NCI-H2107 treated with DMSO at 0.1 percent for 48 hours (cell line): ENCODE measurements around the gene SLC16A10.
"Not testable (repeated sequence)": the region's sequence is repeated elsewhere in the genome, so short reads cannot be mapped to it uniquely, and the experiment has no call there.

ENCODE experiments used
- DNase-seq: peaks from one replicate; lab custom pipeline; 2025; ENCODE audit not compliant: unreplicated experiment; lab: John Stamatoyannopoulos, UW

The SLC16A10 gene

DNA sequence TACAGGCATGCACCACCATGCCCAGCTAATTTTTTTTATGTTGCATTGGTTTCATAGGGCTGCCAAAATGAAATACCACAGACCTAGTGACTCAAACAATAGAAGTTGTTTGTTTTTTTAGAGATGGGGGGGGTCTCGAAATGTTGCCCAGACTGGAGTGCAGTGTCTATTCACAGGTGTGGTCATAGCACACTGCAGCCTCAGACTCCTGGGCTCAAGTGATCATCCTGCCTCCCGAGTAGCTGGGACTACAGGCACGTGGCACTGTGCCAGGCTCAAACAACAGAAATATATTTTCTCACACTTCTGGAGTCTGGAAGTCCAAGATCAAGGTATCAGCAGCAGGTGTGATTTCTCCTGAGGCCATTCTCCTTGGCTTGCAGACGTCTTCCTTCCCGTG lies 6.6 kb upstream of the SLC16A10 start:
- no peak for DNase-seq

DNA sequence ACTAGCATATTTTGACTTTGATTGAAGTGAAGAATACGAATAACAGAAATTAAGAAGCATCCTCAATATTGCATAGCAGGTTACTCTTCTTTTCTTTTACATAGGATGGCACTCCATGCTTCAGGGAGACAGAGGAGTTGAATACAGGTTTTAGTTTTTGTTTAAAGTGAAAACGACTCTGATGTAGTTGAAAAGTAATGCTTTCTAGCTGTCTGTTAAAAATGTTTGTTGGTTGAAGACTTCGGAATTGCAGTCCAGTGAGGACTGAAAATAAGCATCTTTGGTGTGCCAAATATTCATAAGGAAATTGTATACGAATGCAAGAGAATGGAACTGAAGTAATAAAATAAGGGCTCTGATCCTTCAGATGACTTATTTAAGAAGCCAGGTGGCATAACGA lies 618 bp upstream of the SLC16A10 start:
- no peak for DNase-seq

- peak; percentile 16 for DNase-seq
Measured at GRCh38 chr6:111087871-111088667, 766 bp downstream of the SLC16A10 start.

GRCh38 chr6:111088668-111089003 lies 1.3 kb downstream of the SLC16A10 start:
- DNase-seq: no peak

- DNase-seq: no peak
Measured at GRCh38 chr6:111090766-111091165, 3.5 kb downstream of the SLC16A10 start.

- no peak for DNase-seq
Measured at GRCh38 chr6:111091987-111092386, 4.7 kb downstream of the SLC16A10 start.

GRCh38 chr6:111095488-111095887 lies 8.2 kb downstream of the SLC16A10 start:
- DNase-seq: not testable (repeated sequence)

DNA sequence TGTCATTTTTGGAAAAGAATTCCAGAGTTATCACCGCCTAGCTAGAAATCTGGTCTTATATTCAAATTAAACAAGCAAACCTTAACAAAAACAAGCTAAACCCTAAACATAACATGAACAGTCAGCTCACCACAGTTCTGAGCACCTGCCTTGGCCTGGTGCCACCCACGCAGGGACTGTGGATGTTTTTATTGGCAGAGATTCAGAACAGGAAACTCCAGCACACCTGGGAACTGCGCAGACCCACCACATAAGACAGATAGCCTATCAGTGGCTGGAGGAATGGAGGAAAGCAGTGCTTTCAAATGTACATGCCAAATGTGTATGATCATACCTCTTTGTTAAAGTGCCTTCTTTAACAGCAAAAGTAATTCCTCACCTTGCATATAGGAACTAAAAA lies 8.9 kb downstream of the SLC16A10 start:
- peak; percentile 89 for DNase-seq

- no peak for DNase-seq
Measured at GRCh38 chr6:111098597-111098996, 11.3 kb downstream of the SLC16A10 start.

DNA sequence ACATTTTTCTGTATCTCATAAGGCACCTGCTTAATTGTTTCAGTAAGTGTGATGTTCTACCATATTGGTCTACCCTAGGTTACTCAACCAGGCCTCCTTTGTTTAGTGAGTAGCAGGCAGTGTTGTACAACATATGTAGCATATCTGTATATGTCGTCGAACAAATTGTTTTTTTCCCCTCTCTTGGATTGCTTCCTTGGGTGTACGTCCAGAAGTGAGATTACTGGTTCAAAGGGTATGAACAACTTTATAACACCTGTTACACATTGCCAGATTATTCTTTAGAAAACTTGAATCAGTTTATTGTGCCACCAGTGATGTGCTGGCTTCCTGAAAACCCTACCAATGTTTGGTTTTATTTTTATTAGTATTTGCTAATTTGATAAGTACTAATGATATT lies 14.7 kb downstream of the SLC16A10 start:
- DNase-seq: no peak

GRCh38 chr6:111105578-111105977 lies 18.3 kb downstream of the SLC16A10 start:
- peak; percentile 36 for DNase-seq

DNA sequence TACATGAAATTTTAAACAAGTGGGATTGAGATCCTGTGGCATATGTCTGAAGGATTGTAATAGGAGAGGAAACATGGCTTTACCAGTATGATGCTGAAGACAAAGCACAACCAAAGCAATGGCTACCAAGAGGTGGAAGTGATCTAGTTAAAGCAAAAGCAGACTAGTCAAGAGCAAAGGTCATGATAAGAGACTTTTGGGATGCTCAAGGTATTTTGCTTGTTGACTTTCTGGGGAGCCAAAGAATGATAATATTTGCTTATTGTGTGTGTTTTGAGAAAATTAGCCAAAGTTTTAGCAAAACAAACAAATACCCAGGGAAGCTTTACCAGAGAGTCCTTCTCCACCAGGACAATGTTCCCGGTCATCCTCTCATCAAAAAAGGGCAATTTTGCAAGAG lies 20.3 kb downstream of the SLC16A10 start:
- no peak for DNase-seq

DNA sequence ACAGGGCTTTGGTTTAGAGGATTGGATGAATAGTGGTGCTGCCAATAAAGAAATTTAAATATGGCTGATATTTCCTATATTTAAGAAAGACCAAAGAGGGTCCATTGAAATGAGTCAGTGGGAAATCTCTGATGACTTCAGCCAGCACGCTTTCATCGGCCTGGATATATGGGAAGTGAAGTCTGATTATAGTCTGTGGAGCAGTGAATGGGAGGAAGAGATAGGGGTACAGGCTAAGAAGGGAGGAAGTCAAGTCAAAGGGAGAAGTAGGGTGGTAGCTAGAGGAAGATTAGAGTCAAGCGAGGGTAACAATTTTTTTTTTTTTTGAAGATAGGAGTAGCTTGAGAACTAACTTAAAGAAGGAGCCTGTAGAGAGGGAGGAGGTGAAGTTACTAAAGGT lies 22.7 kb downstream of the SLC16A10 start:
- no peak for DNase-seq

GRCh38 chr6:111113336-111114086 lies 26.2 kb downstream of the SLC16A10 start:
- no peak for DNase-seq

DNA sequence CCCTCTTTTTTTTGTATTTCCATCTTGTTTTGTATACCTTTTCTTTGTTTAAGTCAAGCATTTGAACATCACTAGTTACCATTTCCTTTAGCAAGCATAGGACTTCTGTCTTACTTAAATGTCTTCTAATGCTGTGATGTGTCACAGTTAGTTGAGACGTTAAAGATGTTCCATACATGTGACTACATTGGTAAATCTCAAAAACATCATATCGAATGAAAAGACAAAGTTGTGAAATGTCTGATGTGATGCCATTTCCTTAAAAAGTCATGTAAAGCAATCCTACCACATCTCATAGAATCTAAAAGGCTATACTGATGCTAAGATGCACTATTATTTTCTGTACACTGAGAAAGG lies 26.8 kb downstream of the SLC16A10 start:
- DNase-seq: no peak

DNA sequence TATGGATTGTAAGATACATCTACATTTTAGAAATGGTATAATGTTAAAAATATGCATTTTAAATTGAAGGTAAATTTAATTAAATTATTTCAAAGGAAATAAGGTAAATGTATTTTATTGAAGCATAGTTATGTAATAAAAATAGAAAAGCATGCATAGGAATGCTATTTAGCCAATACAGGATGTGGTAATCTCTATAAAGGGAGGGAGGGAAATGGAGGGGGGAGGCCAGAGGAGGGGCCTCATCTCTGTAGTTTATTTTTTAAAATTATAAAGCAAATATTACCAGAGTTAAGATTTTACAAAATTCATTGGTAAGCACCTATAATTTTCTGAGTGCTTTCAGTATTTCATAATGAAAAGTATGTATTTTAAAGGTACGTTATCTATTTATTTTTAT lies 27.2 kb downstream of the SLC16A10 start:
- no peak for DNase-seq

DNA sequence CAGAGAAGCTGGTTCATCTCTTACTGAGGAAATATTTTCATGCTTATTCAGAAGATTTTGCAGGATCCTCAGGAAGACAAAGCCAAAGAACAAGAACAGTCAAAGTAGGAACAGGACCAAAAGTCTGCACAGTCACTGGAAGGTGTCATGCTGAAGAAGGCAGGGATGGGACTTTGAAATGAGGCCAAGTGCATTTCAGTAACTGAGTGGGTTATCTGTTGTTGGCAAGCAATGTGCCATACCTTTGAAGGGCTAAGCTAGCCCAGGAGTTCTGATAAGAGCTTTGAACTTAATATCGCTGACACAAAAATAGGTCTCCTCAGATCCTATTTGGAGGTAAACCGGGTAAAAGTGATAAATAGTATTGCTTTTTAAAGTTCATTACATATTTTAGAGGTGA lies 31.5 kb downstream of the SLC16A10 start:
- DNase-seq: no peak

DNA sequence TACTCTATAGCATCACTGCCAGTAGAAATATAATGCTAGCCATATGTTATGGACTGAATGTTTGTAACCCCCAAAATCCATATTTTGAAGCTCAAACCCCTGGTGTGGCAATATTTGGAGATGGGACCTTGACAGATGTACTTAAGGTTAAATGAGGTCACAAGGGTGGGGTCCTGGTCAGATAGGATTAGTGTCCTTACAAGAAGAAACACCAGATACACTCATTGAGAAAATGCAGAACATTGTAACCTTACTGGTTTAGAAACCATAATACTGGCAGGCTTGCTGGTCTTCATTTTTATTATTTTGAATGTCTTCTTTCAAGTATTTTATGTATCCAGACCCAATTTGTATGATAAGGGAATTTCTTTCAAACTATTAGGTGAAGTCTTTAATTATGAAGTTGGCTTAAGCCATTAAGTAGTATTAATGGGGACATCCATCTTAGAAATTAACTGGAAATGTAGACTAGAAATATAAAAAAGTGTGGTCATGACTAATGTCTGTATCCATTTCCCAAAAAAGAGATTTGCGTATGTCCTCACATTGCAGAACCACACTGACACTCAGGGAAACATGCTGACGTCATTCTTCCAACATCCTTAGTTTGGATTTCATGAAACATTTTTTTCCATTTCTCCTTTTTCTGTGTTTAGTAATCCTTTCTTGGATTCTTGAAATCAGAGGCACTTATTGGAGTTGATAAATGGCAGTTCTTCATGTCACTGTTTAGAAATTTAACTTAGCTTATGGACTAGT lies 32.4 kb downstream of the SLC16A10 start:
- no peak for DNase-seq

GRCh38 chr6:111121789-111122350 lies 34.6 kb downstream of the SLC16A10 start:
- no peak for DNase-seq

DNA sequence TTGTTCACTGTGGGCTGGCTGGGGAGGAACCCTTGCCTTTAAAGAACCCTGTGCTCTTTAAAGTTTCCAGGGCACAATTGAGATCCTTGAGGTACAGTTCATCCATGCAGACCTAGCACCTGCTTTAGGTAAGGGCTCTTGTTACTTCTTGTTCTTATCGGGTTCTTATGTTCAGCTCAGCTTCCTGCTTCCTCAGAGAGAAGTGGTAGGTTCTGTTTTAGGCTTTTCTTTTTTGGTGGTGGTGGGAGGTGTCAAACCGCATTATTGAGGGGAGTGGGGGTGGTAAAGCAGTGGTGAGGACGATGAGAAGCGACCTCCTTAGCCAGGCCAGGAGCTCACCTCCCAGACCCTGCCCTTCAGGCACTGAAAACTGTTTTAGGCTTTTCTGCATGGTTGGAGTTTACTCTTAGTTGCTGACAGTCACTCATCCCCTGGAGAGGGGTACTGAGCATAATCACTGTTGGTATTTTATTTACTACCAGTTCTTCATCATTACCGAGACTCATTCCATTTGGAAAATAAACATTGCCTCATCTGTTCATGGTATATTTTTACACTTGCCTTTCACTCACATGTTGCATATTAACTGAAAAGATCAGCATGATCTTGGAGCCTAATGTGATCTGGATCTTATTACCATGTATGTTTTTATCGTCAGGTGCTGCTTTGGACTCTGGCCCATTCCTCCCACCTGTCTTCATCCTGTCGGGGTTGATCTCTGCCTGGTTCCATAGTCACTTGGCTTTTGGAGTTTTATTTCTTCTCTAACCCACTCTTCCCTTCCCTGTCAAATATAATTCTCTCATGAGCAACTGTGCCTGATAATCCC lies 35.4 kb downstream of the SLC16A10 start:
- peak; percentile 59 for DNase-seq

DNA sequence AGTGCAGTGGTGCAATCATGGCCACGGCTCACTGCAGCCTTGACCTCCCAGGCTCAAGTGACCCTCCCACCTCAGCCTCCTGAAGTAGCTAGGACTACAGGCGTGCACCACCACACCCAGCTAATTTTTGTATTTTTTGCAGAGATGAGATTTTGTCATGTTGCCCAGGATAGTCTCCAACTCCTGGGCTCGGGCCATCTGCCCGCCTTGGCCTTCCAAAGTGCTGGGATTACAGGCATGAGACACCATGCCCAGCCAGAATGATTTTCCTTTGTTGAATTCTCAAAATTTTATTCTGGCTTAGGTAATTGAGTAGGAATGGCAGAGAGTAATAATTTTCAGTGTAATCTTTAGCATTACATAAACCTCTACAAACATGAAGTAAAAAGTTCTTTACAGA lies 37.1 kb downstream of the SLC16A10 start:
- DNase-seq: no peak
